ENCODE measurements around the gene B3GAT3.
"Not testable (repeated sequence)": the region's sequence is repeated elsewhere in the genome, so short reads cannot be mapped to it uniquely, and the experiment has no call there.

B3GAT3 gene

GRCh38 chr11:62577046-62577714, 44.6 kb downstream of the B3GAT3 start:
- DNase-seq, result no peak

- no peak for DNase-seq
Measured at GRCh38 chr11:62575837-62576236, 45.9 kb downstream of the B3GAT3 start.

- DNase-seq, result no peak
Measured at GRCh38 chr11:62575156-62575555, 46.6 kb downstream of the B3GAT3 start.

- no peak for DNase-seq
Measured at GRCh38 chr11:62574363-62575071, 47.3 kb downstream of the B3GAT3 start.

GRCh38 chr11:62573592-62574362, 48.0 kb downstream of the B3GAT3 start, which contains the start of gene EEF1G:
Gene EEF1G, minus strand, starts transcription at chr11:62573891. Its CDS starts 49 bp downstream, at chr11:62573842.
- DNase-seq, result peak; percentile 99

GRCh38 chr11:62573006-62573591, 48.7 kb downstream of the B3GAT3 start:
- DNase-seq, result peak; percentile 73

- DNase-seq, result no peak
Measured at GRCh38 chr11:62572431-62572830, 49.4 kb downstream of the B3GAT3 start.

GRCh38 chr11:62571493-62571892, 50.3 kb downstream of the B3GAT3 start:
- not testable (repeated sequence) for DNase-seq

- DNase-seq, result not testable (repeated sequence)
Measured at GRCh38 chr11:62570903-62571302, 50.9 kb downstream of the B3GAT3 start.

GRCh38 chr11:62569611-62570010, 52.2 kb downstream of the B3GAT3 start:
- DNase-seq, result no peak

- DNase-seq, result no peak
Measured at GRCh38 chr11:62567018-62567633, 54.7 kb downstream of the B3GAT3 start.

- no peak for DNase-seq
Measured at GRCh38 chr11:62566247-62566646, 55.5 kb downstream of the B3GAT3 start.
